Endothelial cell of umbilical vein (primary cell): ENCODE data around the gene SPDYC.
A peak's percentile ranks its signal among the peaks of the same experiment; 100 is the strongest.

Experiments
- EZH2 ChIP-seq: IDR thresholded peaks from 2 replicates; pipeline ENCODE4 v1.6.1; 2012; ENCODE audit warnings: borderline replicate concordance, low read depth, mild to moderate bottlenecking, moderate library complexity, low read length, inconsistent platforms; ENCODE audit not compliant: severe bottlenecking
- FOS ChIP-seq: IDR thresholded peaks from 2 replicates; pipeline ENCODE4 v1.6.1; 2011; ENCODE audit warnings: mild to moderate bottlenecking, low read length, moderate library complexity, borderline replicate concordance; ENCODE audit not compliant: insufficient read depth
- GATA2 ChIP-seq: IDR thresholded peaks from 2 replicates; pipeline ENCODE4 v1.7.0; 2011; ENCODE audit warnings: low read depth, mild to moderate bottlenecking, moderate library complexity, mixed read lengths, low read length; ENCODE audit not compliant: insufficient read length, insufficient read depth
- POLR2AphosphoS5 ChIP-seq: IDR thresholded peaks from 2 replicates; pipeline ENCODE4 v1.6.1; 2012; ENCODE audit warnings: low read depth, mild to moderate bottlenecking, control low read depth, low read length, moderate library complexity; ENCODE audit not compliant: insufficient read depth
- TF ChIP-seq, protein P1 (sequence below), 2 donors: IDR thresholded peaks; 1 replicate in 1 of 2; 2 replicates in 1 of 2; pipeline ENCODE4 v1.5.1; 2011; ENCODE audit warnings: low read length in 2 of 2, mild to moderate bottlenecking in 2 of 2, moderate library complexity in 2 of 2, control low read depth in 1 of 2, inconsistent platforms in 1 of 2, low read depth in 1 of 2; ENCODE audit not compliant: insufficient read depth in 1 of 2; ENCODE audit errors: extremely low read depth in 1 of 2

DNA sequence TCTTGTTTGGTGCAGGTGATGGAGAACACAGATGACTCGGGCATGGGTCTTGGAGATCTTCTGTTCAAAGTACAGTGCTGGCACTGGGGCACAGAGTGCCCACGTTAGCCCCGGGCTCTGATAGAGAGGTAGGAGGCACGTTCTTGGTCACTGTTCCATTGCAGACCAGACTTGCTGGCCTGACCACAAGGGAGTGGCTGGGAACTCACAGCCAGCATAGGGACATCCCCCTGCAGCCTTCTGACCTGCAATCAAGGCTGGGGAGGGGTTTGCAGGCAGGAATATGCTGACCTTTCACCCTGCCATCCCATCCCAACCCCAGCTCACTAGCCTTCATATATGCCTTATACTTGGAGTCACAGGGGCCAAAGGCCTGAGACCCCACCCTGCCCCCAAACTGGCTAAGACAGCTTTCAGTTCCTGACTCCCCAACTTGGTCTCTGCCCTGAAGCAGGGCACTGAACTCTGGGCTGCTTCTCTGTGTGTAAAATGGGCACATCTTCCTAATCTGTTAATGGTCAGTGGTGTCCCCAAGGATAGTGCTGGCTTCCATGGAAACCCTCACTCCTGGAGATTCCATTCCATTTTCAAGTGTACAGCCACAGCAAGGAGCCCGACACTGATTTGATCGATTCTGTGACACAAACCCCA is 43.3 kb upstream of the SPDYC start:
- TF ChIP-seq, protein P1, sequence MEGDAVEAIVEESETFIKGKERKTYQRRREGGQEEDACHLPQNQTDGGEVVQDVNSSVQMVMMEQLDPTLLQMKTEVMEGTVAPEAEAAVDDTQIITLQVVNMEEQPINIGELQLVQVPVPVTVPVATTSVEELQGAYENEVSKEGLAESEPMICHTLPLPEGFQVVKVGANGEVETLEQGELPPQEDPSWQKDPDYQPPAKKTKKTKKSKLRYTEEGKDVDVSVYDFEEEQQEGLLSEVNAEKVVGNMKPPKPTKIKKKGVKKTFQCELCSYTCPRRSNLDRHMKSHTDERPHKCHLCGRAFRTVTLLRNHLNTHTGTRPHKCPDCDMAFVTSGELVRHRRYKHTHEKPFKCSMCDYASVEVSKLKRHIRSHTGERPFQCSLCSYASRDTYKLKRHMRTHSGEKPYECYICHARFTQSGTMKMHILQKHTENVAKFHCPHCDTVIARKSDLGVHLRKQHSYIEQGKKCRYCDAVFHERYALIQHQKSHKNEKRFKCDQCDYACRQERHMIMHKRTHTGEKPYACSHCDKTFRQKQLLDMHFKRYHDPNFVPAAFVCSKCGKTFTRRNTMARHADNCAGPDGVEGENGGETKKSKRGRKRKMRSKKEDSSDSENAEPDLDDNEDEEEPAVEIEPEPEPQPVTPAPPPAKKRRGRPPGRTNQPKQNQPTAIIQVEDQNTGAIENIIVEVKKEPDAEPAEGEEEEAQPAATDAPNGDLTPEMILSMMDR (IDR thresholded peaks at IDR 0.05; ENCODE audit: extremely low read depth in 1 of 2, insufficient read depth in 1 of 2, low read depth in 1 of 2, low read length in 2 of 2) = no peak
- TF ChIP-seq GATA2 = no peak
- TF ChIP-seq FOS = no peak
- no peak for TF ChIP-seq EZH2
- TF ChIP-seq POLR2AphosphoS5 = peak; percentile 43
